GM21381 (cell line): Measurements from ENCODE around the gene ROR2.
"Not testable (repeated sequence)": the region's sequence is repeated elsewhere in the genome, so short reads cannot be mapped to it uniquely, and the experiment has no call there.

Experiments
- ATAC-seq: cut with Tn5 transposase; IDR thresholded peaks from one replicate; pipeline ENCODE4 v1.9.1; 2021; ENCODE audit warnings: mild to moderate bottlenecking, moderate library complexity; ENCODE audit not compliant: unreplicated experiment

The ROR2 gene

DNA sequence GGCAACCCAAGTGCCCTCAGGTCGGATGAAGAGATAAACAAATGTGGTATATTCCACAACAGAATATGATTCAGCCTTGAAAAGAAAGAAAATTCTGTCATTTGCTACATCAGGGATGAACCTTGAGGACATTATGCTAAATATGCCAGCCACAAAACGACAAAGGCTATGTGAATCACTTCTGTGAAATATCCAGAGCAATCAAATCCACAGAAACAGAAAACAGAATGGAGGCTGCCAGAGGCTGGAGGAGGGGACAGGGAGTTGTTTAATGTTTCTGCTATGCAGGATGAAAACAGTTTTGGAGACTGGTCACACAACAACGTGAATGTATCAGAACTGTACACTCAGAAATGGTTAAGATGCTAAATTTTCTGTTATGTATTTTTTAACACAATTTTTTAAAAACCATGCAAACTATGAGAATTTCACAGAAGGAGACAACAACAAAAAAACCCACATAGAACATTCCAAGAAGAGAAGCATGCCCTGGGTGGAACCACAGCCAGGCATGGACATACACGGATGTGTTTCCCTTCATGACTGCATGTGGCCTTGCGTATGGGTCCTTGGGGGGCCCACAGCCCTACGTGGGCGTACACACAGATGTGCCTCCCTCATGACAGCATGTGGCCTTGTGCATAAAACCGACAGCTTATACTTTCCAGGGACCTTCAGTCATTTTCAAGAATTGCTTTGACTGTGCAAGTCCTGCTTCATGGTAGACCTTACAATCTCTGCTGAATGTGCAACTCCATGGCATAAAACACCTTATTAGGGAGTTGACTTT, 146.7 kb downstream of the ROR2 start:
- no peak for ATAC-seq

DNA sequence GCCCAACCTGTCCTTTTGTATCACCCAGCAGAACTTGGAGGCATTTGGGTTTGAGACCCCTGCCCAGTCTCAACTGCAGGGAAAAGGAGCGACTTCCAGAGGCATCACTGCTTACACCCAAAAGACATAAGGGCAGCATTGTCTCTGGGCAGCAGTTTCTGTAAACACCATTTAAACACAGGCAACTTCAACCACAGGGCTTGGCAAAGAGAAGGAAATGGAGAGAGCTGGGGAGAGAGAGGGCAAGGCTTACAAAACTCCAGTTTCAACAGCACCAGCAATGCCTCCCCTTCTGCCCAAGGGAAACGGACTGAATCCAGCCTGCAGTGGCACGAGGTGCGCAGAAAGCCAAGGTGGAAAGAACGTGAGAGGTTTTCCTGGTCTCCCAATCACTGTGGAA, 147.6 kb downstream of the ROR2 start:
- no peak for ATAC-seq

DNA sequence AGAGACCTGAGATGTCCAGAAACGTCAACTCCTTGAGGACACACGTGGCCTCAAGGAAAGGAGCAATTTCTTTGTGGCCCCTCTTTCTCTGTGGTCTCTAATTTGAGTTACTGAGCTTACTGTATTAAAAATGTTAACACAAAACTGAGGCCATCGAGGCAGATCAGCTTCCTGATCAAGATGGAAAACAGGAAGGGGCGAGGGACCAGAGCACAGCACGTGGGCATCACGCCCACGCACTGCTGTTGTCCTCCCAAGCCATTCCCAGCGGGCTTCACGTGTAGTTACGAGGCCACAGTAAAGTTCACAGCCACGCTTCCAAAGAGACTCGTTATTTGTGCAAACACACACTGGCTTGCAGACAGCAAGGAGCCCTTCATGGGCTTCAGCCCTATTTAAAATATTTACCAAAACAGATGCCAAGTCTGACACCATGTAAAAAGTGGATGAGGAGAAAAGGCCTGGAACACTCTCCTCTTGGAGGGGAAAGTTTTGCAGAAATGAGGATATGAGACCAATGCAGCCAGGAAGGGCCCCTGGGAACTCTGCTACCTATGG, 149.5 kb downstream of the ROR2 start:
- no peak for ATAC-seq

DNA sequence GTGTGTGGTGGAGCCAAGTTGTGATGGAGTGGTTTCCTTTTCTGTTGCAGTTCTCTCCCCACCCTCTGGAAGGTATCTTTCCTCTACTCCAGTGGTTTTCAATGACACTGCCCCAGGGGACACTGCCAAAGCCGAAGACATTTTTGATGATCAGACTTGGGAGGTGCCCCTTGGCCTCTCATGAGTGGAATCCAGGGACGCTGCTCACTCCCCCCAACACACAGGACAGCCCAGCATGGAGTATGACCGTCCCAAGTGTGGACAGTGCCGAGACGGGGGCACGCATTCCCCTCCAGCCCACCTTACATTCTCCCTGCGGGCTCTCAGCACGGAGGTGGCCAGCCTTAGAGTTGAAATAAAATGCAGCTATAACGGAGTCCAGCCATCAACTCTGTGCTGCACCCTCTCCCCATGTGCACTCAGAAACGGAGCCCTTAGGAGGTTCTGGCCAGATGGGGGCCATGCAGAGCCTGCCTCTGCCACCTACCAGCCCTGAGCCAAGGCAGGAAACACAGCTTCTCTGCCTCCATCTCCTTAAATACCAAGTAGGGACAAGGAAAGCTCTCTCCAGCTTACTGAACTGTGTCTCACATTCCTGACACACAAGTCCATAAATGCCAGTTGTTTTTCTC, 150.8 kb downstream of the ROR2 start:
- ATAC-seq = no peak

DNA sequence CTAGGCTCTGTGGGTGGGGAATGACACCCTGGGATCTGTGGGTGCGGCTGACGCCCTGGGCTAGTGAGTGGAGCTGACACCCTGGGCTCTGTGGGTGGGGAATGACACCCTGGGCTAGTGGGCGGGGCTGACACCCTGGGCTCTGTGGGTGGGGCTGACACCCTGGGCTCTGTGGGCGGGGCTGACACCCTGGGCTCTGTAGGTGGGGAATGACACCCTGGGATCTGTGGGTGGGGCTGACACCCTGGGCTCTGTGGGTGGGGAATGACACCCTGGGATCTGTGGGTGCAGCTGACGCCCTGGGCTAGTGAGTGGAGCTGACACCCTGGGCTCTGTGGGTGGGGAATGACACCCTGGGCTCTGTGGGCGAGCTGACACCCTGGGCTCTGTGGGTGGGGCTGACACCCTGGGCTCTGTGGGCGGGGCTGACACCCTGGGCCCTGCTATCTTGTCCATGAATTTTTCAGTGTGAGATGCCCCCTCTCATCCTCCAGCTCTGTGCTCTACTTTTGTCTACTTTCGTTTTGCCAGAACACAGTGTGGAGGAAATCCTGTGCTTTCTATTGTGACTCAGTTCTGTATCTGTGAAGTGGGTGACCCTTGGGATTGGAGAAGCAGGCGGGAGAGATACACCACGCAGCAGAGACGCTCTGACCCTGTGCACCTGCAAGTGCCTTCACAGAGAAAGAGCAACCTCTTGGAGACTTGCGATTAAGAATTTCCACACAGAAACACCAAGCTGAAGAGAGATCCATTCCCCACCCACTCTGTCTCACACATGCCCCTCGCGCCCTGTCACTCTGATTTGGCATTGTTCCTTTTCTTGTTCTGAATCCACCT, 151.5 kb downstream of the ROR2 start:
- ATAC-seq = not testable (repeated sequence)

DNA sequence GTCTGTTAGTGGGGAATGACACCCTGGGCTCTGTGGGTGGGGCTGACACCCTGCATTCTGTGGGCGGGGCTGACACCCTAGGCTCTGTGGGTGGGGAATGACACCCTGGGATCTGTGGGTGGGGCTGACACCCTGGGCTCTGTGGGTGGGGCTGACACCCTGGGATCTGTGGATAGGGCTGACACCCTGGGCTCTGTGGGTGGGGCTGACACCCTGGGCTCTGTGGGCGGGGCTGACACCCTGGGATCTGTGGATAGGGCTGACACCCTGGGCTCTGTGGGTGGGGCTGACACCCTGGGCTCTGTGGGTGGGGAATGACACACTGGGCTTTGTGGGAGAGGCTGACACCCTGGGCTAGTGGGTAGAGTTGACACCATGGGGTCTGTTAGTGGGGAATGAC, 152.5 kb downstream of the ROR2 start:
- not testable (repeated sequence) for ATAC-seq

GRCh38 chr9:91796516-91796915, 153.5 kb downstream of the ROR2 start:
- not testable (repeated sequence) for ATAC-seq

DNA sequence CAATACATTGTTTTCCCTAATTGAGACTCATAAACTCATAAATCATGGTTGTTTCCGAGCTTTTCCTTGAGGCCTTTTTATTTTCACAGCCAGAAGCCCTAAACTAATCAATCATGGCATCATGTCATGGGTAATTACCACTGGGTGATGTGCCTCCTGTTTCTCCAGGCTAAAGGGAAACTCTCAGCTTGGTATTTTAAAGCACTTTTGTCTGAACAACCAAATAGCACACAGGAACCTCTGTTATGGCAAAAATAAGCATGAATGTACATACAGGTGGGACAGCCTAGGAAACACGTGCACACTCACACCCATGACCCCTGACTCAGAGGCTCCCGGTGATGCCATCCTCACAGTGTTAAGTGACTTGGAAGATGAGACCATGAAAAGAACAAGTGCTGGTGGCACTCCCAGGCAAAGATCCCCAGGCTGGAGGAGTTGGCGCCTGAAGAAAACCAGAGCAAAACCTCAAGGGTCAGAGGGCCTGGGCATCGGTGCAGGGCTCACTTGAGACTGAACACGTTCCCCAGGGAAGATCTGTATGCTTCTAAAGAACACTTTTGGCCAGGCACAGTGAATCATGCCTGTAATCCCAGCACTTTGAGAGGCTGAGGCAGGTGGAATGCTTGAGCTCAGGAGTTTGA, 154.3 kb downstream of the ROR2 start:
- no peak for ATAC-seq

- not testable (repeated sequence) for ATAC-seq
These were observed 156.7 kb downstream of the ROR2 start for GRCh38 chr9:91793371-91793770.

- no peak for ATAC-seq
These were observed 159.1 kb downstream of the ROR2 start for GRCh38 chr9:91790917-91791316.

- ATAC-seq = no peak
These were observed 160.1 kb downstream of the ROR2 start for GRCh38 chr9:91789941-91790340.

- no peak for ATAC-seq
These were observed 162.1 kb downstream of the ROR2 start for GRCh38 chr9:91787931-91788330.

DNA sequence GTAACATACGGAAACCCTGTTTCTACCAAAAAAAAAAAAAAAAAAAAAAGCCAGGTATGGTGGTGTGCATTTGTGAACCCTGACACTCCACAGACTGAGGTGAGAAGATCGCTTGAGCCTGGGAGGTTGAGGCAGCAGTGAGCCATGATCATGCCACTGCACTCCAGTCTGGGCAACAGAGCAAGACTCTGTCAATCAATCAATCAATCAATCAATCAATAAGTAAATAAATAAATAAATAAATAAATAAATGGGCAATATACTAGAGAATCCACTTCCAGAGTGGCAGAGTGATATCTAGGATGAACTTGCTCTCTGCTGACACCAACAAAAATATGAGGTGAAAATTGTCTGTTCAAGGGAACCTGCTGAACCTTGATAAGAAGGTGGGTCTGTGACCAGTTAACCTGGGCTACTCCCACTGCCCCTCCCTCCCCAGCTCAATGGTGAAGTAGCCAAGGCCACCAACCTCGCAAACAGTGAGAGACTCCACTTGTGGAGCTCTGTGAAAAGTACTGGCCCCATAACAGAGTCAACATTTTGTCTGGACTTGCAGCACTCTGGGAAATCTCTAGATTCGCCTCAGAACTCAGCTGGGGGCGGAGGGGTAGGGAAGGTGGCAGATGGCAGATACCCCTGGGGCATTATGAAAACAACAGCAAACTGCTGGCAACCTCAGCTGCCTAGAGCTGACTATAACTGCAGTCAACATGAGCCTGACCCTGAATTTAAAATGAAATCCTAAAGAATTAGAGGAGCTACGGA, 163.7 kb downstream of the ROR2 start:
- no peak for ATAC-seq

DNA sequence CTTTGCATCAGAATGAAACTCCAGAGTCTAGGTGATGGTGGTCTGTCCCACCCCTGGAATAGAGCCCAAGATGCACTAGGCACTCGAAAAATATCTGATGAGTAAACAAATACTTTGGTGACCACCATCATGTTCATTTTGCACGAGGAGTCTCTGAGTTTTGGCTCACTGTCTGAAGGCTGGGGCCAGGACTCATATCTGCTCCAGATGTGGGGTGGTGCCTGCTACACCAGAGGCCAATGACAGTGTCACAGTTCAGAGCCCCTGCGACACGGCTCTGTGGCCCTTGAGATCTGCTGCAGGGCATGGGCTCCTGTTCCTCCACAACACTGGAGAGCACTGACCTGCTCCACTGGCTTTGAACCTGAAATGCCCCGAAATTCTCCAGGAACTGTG, 164.6 kb downstream of the ROR2 start:
- ATAC-seq = no peak

DNA sequence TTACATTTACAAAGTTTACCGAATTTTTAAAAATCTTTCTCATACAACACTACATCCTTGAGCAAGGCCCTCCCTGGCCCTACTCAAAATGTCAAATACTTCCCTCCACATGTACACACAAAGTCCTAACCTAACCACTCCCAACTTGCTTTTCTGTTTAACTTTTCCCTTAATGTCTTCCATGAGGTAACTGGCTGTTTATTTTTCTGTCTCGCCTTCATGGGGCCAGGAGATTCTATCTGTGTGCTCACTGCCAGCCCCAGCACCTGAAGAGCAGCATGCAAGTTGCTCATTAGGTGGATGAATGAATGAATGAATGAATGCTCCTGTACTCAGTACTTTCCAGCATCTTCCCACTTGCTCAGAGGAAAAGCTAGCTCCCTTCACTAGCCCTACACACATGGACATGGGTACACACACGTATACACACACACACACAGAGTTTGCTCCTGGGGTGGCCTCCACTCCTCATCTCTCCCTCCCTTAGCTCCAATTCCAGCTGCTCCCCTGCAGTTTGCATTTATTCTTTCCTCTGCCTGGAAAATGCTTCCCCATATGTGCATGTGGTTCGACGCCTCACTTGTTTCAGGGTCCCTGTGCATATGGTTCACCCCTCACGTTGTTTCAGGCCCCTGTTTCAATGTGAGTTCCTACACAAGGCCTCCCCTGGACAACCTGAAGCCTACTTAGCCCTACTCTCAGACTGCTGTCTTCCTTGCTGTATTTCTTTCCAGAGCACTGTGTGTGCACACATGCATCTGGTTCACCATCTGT, 165.2 kb downstream of the ROR2 start:
- no peak for ATAC-seq

GRCh38 chr9:91783876-91784672, 166.0 kb downstream of the ROR2 start:
- no peak for ATAC-seq

DNA sequence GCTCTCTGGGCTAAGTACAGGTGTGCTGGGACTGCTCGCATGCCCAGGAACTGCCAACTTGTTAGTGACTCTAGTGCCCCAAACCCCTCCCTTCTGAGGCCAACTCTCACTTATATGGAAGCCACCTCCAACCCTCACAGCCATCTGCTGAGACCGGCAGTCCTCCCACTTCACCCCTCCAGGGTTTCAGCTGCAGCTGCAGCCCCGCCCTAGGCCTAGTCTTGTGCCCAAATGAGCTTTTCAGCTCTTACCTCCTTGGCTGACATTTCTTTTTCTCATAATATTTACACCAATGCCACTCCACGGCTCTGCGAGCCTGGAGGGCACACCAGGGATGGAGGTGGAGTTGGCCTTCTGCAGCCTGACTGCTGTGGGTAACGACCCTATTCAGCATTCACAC, 166.6 kb downstream of the ROR2 start:
- ATAC-seq = no peak

- ATAC-seq = no peak
These were observed 167.3 kb downstream of the ROR2 start for GRCh38 chr9:91782708-91783214.
